ENCODE measurements around the gene MYL5. TPM values are rescaled to one million over a fixed set of nuclear protein-coding genes. Genes with fewer than 3 reads are reported as not detected.

Gene MYL5
- total RNA-seq, 4 donors from 2014 or later = 20.3 to 199 (median 33.4) TPM

DNA sequence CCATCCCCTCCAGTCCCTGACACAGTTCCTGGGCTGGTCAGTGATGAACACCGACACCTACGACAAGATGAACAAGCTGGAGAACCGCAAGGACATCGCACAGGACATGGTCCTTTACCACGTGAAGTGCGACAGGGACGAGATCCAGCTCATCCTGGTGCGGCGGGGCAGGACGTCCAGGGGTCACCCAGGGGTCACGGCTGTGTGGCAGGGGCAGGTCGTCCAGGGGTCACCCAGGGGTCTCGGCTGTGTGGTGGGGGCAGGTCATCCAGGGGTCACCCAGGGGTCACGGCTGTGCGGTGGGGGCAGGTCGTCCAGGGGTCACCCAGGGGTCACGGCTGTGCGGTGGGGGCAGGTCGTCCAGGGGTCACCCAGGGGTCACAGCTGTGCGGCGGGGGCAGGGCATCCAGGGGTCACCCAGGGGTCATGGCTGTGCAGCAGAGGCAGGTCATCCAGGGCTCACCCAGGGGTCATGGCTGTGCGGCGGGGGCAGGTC is 17.0 kb upstream of the MYL5 start:
- no peaks in the 10 kb centered on the region for H3K9me3 ChIP-seq
- peaks cover 19% of the 10 kb centered on the region for H3K27me3 ChIP-seq
- H3K36me3 ChIP-seq = no peaks in the 10 kb centered on the region
- H3K27ac ChIP-seq = no peak overlapping the region
- TF ChIP-seq POLR2A (IDR thresholded peaks at IDR 0.05) = no peak
- no peak for TF ChIP-seq POLR2AphosphoS5 (IDR thresholded peaks at IDR 0.05)
- TF ChIP-seq EP300 (IDR thresholded peaks at IDR 0.05; ENCODE audit: low read depth) = no peak
- TF ChIP-seq, protein P1, sequence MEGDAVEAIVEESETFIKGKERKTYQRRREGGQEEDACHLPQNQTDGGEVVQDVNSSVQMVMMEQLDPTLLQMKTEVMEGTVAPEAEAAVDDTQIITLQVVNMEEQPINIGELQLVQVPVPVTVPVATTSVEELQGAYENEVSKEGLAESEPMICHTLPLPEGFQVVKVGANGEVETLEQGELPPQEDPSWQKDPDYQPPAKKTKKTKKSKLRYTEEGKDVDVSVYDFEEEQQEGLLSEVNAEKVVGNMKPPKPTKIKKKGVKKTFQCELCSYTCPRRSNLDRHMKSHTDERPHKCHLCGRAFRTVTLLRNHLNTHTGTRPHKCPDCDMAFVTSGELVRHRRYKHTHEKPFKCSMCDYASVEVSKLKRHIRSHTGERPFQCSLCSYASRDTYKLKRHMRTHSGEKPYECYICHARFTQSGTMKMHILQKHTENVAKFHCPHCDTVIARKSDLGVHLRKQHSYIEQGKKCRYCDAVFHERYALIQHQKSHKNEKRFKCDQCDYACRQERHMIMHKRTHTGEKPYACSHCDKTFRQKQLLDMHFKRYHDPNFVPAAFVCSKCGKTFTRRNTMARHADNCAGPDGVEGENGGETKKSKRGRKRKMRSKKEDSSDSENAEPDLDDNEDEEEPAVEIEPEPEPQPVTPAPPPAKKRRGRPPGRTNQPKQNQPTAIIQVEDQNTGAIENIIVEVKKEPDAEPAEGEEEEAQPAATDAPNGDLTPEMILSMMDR (IDR thresholded peaks at IDR 0.05) = no peak
- intact Hi-C loops (cut with DNase I; ENCODE audit: low total_unique reads) (no loop called here), in situ Hi-C loops (cut with MboI; ENCODE audit: low pct_ligation_motif_present in 1 of 4, low pct_unique_long_range_greater_than_20kb in 1 of 4, low sequenced_read_pairs in 3 of 4) (no loop called here)
- no peak for DNase-seq
- WGBS, 2 donors (ENCODE audit: low coverage in 1 of 2) = 69 to 80% methylated on average over 3 to 15 of the region's 23 CpGs
- no peak overlapping the region for H3K4me3 ChIP-seq
- H3K4me1 ChIP-seq = no peaks in the 10 kb centered on the region

DNA sequence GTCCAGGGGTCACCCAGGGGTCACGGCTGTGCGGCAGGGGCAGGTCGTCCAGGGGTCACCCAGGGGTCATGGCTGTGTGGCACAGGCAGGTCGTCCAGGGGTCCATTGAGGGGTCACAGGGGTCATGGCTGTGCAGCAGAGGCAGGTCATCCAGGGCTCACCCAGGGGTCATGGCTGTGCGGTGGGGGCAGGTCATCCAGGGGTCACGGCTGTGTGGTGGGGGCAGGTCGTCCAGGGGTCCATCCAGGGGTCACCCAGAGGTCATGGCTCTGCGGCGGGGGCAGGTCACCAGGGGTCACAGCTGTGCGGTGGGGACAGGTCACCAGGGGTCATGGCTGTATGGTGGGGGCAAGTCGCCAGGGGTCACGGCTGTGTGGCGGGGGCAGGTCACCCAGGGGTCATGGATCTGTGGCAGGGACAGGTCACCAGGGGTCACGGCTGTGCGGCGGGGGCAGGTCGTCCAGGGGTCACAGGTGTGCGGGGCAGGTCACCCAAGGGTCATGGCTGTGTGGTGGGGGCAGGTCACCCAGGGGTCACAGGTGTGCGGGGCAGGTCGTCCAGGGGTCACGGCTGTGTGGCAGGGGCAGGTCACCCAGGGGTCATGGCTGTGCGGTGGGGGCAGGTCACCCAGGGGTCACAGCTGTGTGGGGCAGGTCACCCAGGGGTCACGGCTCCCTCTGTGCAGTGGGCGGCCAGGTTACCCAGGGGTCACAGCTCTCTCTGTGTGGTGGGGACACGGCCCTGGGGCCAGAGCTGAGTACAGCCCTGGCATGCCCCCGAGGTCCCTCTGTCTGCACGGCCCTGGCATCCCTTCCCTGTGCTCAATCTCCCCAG is 16.3 kb upstream of the MYL5 start:
- no peak overlapping the region for H3K27ac ChIP-seq
- WGBS, 2 donors (ENCODE audit: low coverage in 1 of 2) = 75 to 80% methylated on average over 1 to 21 of the region's 27 CpGs
- DNase-seq = no peak
- in situ Hi-C loops (cut with MboI; ENCODE audit: low pct_ligation_motif_present in 1 of 4, low pct_unique_long_range_greater_than_20kb in 1 of 4, low sequenced_read_pairs in 3 of 4) (no loop called here), intact Hi-C loops (cut with DNase I; ENCODE audit: low total_unique reads) (no loop called here)
- H3K36me3 ChIP-seq = no peaks in the 10 kb centered on the region
- H3K4me3 ChIP-seq = no peak overlapping the region
- H3K27me3 ChIP-seq = peaks cover 19% of the 10 kb centered on the region
- peaks cover 0 to 2% (median under 1%) of the 10 kb centered on the region in 4 donors for H3K4me1 ChIP-seq
- no peaks in the 10 kb centered on the region for H3K9me3 ChIP-seq
- no peak for TF ChIP-seq POLR2A (IDR thresholded peaks at IDR 0.05)
- TF ChIP-seq EP300 (IDR thresholded peaks at IDR 0.05; ENCODE audit: low read depth) = no peak
- TF ChIP-seq, protein P1 (IDR thresholded peaks at IDR 0.05) = no peak

DNA sequence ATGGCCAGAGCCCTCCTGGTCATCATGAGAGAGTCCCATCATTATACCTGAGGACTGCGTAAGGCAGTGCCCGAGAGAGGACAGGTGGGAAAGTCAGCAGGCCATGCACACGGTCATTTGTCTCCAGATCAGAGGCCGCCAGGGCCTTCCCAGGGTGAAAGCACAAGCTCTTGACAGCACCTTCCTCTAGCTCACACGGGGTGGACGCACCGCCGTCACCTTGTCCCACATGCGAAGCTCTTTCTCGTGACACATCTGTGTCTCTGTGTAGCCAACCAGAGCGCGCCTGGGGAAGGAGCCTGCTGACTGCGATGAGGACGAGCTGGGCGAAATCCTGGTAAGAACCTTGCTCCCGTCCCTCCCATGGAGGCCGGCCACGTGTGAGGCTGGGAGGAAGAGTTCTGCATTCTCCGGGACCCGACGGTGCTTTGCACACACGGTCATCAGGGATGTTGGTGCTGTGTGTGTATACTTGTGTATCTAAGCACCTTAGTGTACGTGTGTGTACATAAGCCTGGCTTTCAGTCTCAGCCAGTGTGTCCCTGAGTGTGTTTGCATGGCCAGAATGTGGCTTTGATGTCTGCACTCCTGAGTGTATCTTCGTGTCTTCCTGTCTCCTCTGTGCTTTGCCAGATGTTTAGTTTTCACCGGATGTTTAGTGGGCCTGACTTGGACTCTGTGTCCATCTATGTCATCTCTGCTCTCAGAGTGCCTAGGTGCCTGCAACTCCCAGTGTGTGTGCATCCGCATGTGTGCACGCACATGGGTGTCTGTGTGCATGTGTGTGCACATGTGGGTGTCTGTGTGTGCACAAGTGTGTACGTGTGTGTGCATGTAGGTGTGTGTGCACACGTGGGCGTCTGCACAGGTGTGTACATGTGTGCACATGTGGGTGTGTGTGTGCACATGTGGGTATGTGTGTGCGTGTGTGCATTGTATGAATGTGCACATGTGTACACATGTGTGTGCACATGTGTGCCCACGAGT is 15.4 kb upstream of the MYL5 start:
- H3K27me3 ChIP-seq = peaks cover 23% of the 10 kb centered on the region
- peaks cover 0 to 7% (median 6%) of the 10 kb centered on the region in 4 donors for H3K4me1 ChIP-seq
- DNase-seq = no peak
- intact Hi-C loops (cut with DNase I; ENCODE audit: low total_unique reads) = no loop called here
- H3K9me3 ChIP-seq = no peaks in the 10 kb centered on the region
- no peaks in the 10 kb centered on the region for H3K36me3 ChIP-seq
- no peak overlapping the region for H3K4me3 ChIP-seq
- TF ChIP-seq POLR2AphosphoS5 (IDR thresholded peaks at IDR 0.05) = no peak
- TF ChIP-seq EP300 (IDR thresholded peaks at IDR 0.05; ENCODE audit: low read depth) = no peak
- TF ChIP-seq POLR2A (IDR thresholded peaks at IDR 0.05) = no peak
- TF ChIP-seq, protein P1 (IDR thresholded peaks at IDR 0.05) = no peak
- 88% methylated on average over 32 of the region's 32 CpGs; no CpG with 5 or more reads in 1 of the 2 donors for WGBS, 2 donors (ENCODE audit: low coverage in 1 of 2)
- in situ Hi-C loops (cut with MboI; ENCODE audit: low pct_ligation_motif_present in 1 of 4, low pct_unique_long_range_greater_than_20kb in 1 of 4, low sequenced_read_pairs in 3 of 4) = no loop called here
- no peak overlapping the region for H3K27ac ChIP-seq

DNA sequence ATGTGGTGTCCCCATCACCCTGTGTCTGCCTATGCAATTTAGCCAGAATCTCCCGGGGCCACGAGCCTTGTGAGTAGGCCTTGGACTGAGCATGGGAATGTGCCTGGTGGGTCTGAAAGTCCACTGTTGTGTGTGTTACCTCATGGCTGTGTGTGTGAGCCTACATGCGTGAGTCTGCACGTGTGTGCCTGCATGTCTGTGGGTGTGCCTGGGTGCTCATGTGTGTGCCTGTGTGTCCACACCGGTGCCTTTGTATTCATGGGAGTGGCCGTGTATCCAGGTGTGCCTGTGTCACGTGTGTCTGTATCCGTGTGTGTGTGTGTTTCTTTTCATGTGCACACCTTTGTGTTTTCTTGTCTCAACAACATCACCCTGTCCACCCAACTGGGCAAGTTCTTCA is 14.5 kb upstream of the MYL5 start:
- no peak for DNase-seq

More for the DNA sequence above, 14.5 kb upstream of the MYL5 start:
- H3K27ac ChIP-seq = no peak overlapping the region
- TF ChIP-seq, protein P1 (IDR thresholded peaks at IDR 0.05) = no peak
- TF ChIP-seq POLR2A (IDR thresholded peaks at IDR 0.05) (no peak), POLR2AphosphoS5 (IDR thresholded peaks at IDR 0.05) (no peak), EP300 (IDR thresholded peaks at IDR 0.05; ENCODE audit: low read depth) (no peak)
- no peak overlapping the region for H3K4me3 ChIP-seq
- H3K36me3 ChIP-seq = no peaks in the 10 kb centered on the region
- in situ Hi-C loops (cut with MboI; ENCODE audit: low pct_ligation_motif_present in 1 of 4, low pct_unique_long_range_greater_than_20kb in 1 of 4, low sequenced_read_pairs in 3 of 4) (no loop called here), intact Hi-C loops (cut with DNase I; ENCODE audit: low total_unique reads) (no loop called here)
- peaks cover 0 to 10% (median 6%) of the 10 kb centered on the region in 4 donors for H3K4me1 ChIP-seq
- WGBS, 2 donors (ENCODE audit: low coverage in 1 of 2) = 89% methylated on average over 8 of the region's 8 CpGs; no CpG with 5 or more reads in 1 of the 2 donors
- H3K27me3 ChIP-seq = peaks cover 22% of the 10 kb centered on the region
- no peaks in the 10 kb centered on the region for H3K9me3 ChIP-seq
